GM23338 (cell line): ENCODE results near the gene FAM53A. TPM values are rescaled to one million over a fixed set of nuclear protein-coding genes. Genes with fewer than 3 reads are reported as not detected.

Experiments used
- ATAC-seq: fragments of 200-7000 bp; cut with Tn5 transposase; 3 replicates; pipeline ENCODE4 v1.9.1; 2020
- DNase-seq: peaks from one replicate; pipeline ENCODE4 v3.0.0-alpha.2; 2015; ENCODE audit warnings: low spot score
- H2AFZ ChIP-seq: fragments of 200-600 bp; sonication (generic); 2 replicates; pipeline ENCODE4 v1.8.0; 2016; ENCODE audit warnings: antibody characterized with exemption, mild to moderate bottlenecking, moderate library complexity
- H3F3A ChIP-seq: fragments of 200-600 bp; sonication (generic); replicated peaks from 2 replicates; pipeline ENCODE4 v1.8.0; 2017; ENCODE audit warnings: antibody characterized with exemption, mixed run types, low read depth
- H3K27ac ChIP-seq: fragments of 200-600 bp; sonication (generic); 2 replicates; pipeline ENCODE4 v1.6.1; 2016; ENCODE audit warnings: low read depth
- H3K27me3 ChIP-seq: fragments of 200-600 bp; sonication (generic); 2 replicates; pipeline ENCODE4 v1.8.0; 2016; ENCODE audit warnings: mild to moderate bottlenecking, mixed run types, moderate library complexity; ENCODE audit not compliant: insufficient read depth
- H3K36me3 ChIP-seq: fragments of 200-600 bp; sonication (generic); 2 replicates; pipeline ENCODE4 v1.8.0; 2016; ENCODE audit warnings: mild to moderate bottlenecking; ENCODE audit not compliant: insufficient read depth
- H3K4me1 ChIP-seq: fragments of 200-600 bp; sonication (generic); 2 replicates; pipeline ENCODE4 v1.8.0; 2016; ENCODE audit warnings: mild to moderate bottlenecking, moderate library complexity; ENCODE audit not compliant: insufficient read depth
- H3K4me2 ChIP-seq: fragments of 200-600 bp; sonication (generic); 2 replicates; pipeline ENCODE4 v1.7.1; 2017; ENCODE audit warnings: mixed run types
- H3K4me3 ChIP-seq: fragments of 200-600 bp; sonication (generic); 2 replicates; pipeline ENCODE4 v1.6.1; 2016; ENCODE audit warnings: mixed run types
- H3K79me2 ChIP-seq: fragments of 200-600 bp; sonication (generic); replicated peaks from 2 replicates; pipeline ENCODE4 v1.8.0; 2017; ENCODE audit warnings: mild to moderate bottlenecking; ENCODE audit not compliant: insufficient read depth
- H3K9me2 ChIP-seq: fragments of 200-600 bp; sonication (generic); 2 replicates; pipeline ENCODE4 v1.8.0; 2017; ENCODE audit not compliant: insufficient read depth
- H4K20me1 ChIP-seq: fragments of 200-600 bp; sonication (generic); replicated peaks from 2 replicates; pipeline ENCODE4 v1.8.0; 2017; ENCODE audit warnings: mild to moderate bottlenecking; ENCODE audit not compliant: insufficient read depth
- H3K27ac Mint-ChIP-seq: 2 replicates; pipeline ENCODE4 v1.8.0; 2020; ENCODE audit warnings: inconsistent platforms, mild to moderate bottlenecking, moderate library complexity, mixed read lengths
- H3K27me3 Mint-ChIP-seq: 3 replicates; pipeline ENCODE4 v1.8.0; 2022; ENCODE audit warnings: low read depth, mild to moderate bottlenecking, moderate library complexity, mixed read lengths, inconsistent platforms; ENCODE audit not compliant: insufficient read depth, poor library complexity
- H3K36me3 Mint-ChIP-seq: 3 replicates; pipeline ENCODE4 v1.8.0; 2021; ENCODE audit warnings: low read depth, mild to moderate bottlenecking, inconsistent platforms, moderate library complexity, mixed read lengths
- H3K4me1 Mint-ChIP-seq: 3 replicates; pipeline ENCODE4 v1.8.0; 2020; ENCODE audit warnings: mild to moderate bottlenecking, inconsistent platforms, mixed read lengths
- H3K4me3 Mint-ChIP-seq: 3 replicates; pipeline ENCODE4 v1.8.0; 2021; ENCODE audit warnings: moderate library complexity, mild to moderate bottlenecking, inconsistent platforms, mixed read lengths
- H3K9me3 Mint-ChIP-seq: 3 replicates; pipeline ENCODE4 v1.8.0; 2020; ENCODE audit warnings: moderate library complexity, mild to moderate bottlenecking, inconsistent platforms, mixed read lengths
- CTCF ChIP-seq, 2 experiments: fragments of 200-600 bp in 1 of 2; sonication (generic) in 1 of 2; conservative IDR thresholded peaks; 2 replicates each; pipeline versions ENCODE4 v1.5.1 to v1.6.1; 2016 to 2017; ENCODE audit warnings: antibody characterized with exemption in 2 of 2, low read depth in 2 of 2, mild to moderate bottlenecking in 2 of 2, moderate library complexity in 1 of 2
- EZH2 ChIP-seq: fragments of 200-600 bp; sonication (generic); IDR thresholded peaks from one replicate; pipeline ENCODE4 v1.8.0; 2017; ENCODE audit warnings: antibody characterized with exemption, mild to moderate bottlenecking, low read depth; ENCODE audit not compliant: unreplicated experiment
- EZH2phosphoT487 ChIP-seq: fragments of 200-600 bp; sonication (generic); IDR thresholded peaks from one replicate; pipeline ENCODE4 v1.8.1; 2018; ENCODE audit warnings: antibody characterized with exemption; ENCODE audit not compliant: unreplicated experiment
- JUNB ChIP-seq: IDR thresholded peaks from one replicate; pipeline ENCODE4 v1.6.1; 2016; ENCODE audit warnings: antibody characterized with exemption; ENCODE audit not compliant: unreplicated experiment
- NANOG ChIP-seq: IDR thresholded peaks from 2 replicates; pipeline ENCODE4 v1.6.1; 2016; ENCODE audit warnings: antibody characterized with exemption, borderline replicate concordance
- POLR2AphosphoS5 ChIP-seq: IDR thresholded peaks from 2 replicates; pipeline ENCODE4 v1.6.1; 2016; ENCODE audit warnings: antibody characterized with exemption, low read depth
- STAT1 ChIP-seq: IDR thresholded peaks from one replicate; pipeline ENCODE4 v1.6.1; 2016; ENCODE audit warnings: antibody characterized with exemption; ENCODE audit not compliant: unreplicated experiment
- ZNF114 ChIP-seq: fragments of 250-450 bp; sonication (Bioruptor Pico); IDR thresholded peaks from 2 replicates; pipeline ENCODE4 v1.5.0; 2020; ENCODE audit warnings: mild to moderate bottlenecking, moderate library complexity
- ZNF462 ChIP-seq: fragments of 250-450 bp; sonication (Bioruptor Pico); IDR thresholded peaks from 2 replicates; pipeline ENCODE4 v1.5.0; 2020; ENCODE audit warnings: mild to moderate bottlenecking, moderate library complexity
- polyA plus RNA-seq: library from polyadenylated mRNA; unstranded; fragments of >200 nt; fragmentation: Nextera tagmentation; extraction: Ambion mirVana; gene quantifications from 2 replicates; pipeline ENCODE4 v1.2.1, GENCODE V29; 2016
- total RNA-seq: library from RNA; depleted of rRNA; stranded (reverse); fragments of >200 nt; shearing (Covaris generic); gene quantifications from 2 replicates; pipeline ENCODE4 v1.2.3, GENCODE V29; 2014
- TF ChIP-seq, protein P1 (sequence below): IDR thresholded peaks from 2 replicates; pipeline ENCODE4 v1.6.1; 2016; ENCODE audit warnings: antibody characterized with exemption

Gene FAM53A
- total and polyA plus RNA-seq, 2 experiments from 2014 or later: 1.1 to 3.1 TPM

GRCh38 chr4:1623400-1623799, 60.7 kb downstream of the FAM53A start:
- Mint-ChIP-seq H3K27ac (no peak overlapping the region), H3K27me3 (peaks cover 6% of the 10 kb centered on the region), H3K4me1 (no peaks in the 10 kb centered on the region), H3K9me3 (peaks cover 23% of the 10 kb centered on the region), H3K36me3 (peaks cover 7% of the 10 kb centered on the region), H3K4me3 (no peak overlapping the region)
- Histone ChIP-seq H3K4me3 (no peak overlapping the region), H3K27me3 (no peaks in the 10 kb centered on the region), H3K36me3 (no peaks in the 10 kb centered on the region), H3F3A (no peaks in the 10 kb centered on the region), H3K9me2 (no peaks in the 10 kb centered on the region), H3K79me2 (no peaks in the 10 kb centered on the region), H4K20me1 (no peaks in the 10 kb centered on the region), H2AFZ (no peak overlapping the region), H3K4me1 (no peaks in the 10 kb centered on the region), H3K4me2 (no peak overlapping the region), H3K27ac (no peak overlapping the region)
- ATAC-seq (no peak), DNase-seq (no peak)
- TF ChIP-seq NANOG: no peak
- no peak for TF ChIP-seq POLR2AphosphoS5
- no peak for TF ChIP-seq ZNF114 (CRISPR knock-in tag)

- H3K9me2 ChIP-seq: no peaks in the 10 kb centered on the region
- no peaks in the 10 kb centered on the region for H3K79me2 ChIP-seq
- H3K27me3 ChIP-seq: no peaks in the 10 kb centered on the region
- no peak overlapping the region for H2AFZ ChIP-seq
- peaks cover 6% of the 10 kb centered on the region for H3K27me3 Mint-ChIP-seq
- no peaks in the 10 kb centered on the region for H3F3A ChIP-seq
- no peak overlapping the region for H3K4me3 Mint-ChIP-seq
- H3K4me1 Mint-ChIP-seq: no peaks in the 10 kb centered on the region
- H3K36me3 ChIP-seq: no peaks in the 10 kb centered on the region
- H3K4me2 ChIP-seq: no peak overlapping the region
- no peak overlapping the region for H3K4me3 ChIP-seq
- H3K27ac Mint-ChIP-seq: no peak overlapping the region
- H3K36me3 Mint-ChIP-seq: peaks cover 7% of the 10 kb centered on the region
- DNase-seq (no peak), ATAC-seq (no peak)
- H3K9me3 Mint-ChIP-seq: peaks cover 23% of the 10 kb centered on the region
- H4K20me1 ChIP-seq: no peaks in the 10 kb centered on the region
- H3K27ac ChIP-seq: no peak overlapping the region
- no peaks in the 10 kb centered on the region for H3K4me1 ChIP-seq
- TF ChIP-seq EZH2: no peak
- TF ChIP-seq, protein P1, sequence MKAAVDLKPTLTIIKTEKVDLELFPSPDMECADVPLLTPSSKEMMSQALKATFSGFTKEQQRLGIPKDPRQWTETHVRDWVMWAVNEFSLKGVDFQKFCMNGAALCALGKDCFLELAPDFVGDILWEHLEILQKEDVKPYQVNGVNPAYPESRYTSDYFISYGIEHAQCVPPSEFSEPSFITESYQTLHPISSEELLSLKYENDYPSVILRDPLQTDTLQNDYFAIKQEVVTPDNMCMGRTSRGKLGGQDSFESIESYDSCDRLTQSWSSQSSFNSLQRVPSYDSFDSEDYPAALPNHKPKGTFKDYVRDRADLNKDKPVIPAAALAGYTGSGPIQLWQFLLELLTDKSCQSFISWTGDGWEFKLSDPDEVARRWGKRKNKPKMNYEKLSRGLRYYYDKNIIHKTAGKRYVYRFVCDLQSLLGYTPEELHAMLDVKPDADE: no peak
- no peak for TF ChIP-seq STAT1
- TF ChIP-seq CTCF (conservative IDR thresholded peaks at IDR 0.05; ENCODE audit: low read depth in 2 of 2): no peak
- TF ChIP-seq POLR2AphosphoS5: no peak
- no peak for TF ChIP-seq ZNF462
- no peak for TF ChIP-seq NANOG
- no peak for TF ChIP-seq JUNB
- TF ChIP-seq EZH2phosphoT487: no peak
These were observed 61.2 kb downstream of the FAM53A start for GRCh38 chr4:1622956-1623355.
